Measurements from ENCODE around the gene ITFG1.

DNA sequence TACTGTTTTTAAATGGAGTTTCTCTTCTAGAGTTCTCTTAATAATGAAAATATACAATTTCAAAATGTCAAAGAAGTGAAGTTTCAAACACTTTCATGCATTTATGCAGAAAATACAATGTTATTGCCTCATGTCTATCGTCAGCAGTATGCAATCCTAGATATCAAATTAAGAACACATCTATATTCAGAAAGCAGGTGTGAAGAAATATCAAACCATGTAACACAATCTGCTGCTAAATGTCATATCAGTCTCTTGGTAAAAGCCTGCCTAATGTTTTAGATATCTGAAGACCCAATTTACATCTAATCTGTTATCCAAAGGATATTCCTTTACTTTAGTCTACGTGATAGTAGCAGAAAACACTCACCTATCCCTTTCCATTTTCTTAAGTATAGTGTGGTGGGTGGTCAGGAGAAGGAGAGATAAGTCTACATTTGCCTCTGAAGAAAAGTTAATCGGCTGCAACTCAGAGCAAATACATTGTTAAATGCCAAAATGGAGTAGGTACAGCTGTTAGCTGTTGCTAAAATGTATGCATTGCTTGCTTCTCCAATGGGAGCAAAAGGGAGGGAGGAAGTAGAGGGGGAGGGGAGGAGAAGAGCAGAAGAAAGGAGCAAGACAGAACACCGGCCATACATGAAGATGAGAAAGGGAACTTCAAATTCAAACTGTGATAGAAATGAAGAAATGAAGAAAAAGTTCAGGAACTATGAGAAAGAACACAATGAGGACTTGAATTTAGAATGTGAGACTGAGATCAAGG, 64.9 kb downstream of the ITFG1 start:
- TF ChIP-seq, protein P1, sequence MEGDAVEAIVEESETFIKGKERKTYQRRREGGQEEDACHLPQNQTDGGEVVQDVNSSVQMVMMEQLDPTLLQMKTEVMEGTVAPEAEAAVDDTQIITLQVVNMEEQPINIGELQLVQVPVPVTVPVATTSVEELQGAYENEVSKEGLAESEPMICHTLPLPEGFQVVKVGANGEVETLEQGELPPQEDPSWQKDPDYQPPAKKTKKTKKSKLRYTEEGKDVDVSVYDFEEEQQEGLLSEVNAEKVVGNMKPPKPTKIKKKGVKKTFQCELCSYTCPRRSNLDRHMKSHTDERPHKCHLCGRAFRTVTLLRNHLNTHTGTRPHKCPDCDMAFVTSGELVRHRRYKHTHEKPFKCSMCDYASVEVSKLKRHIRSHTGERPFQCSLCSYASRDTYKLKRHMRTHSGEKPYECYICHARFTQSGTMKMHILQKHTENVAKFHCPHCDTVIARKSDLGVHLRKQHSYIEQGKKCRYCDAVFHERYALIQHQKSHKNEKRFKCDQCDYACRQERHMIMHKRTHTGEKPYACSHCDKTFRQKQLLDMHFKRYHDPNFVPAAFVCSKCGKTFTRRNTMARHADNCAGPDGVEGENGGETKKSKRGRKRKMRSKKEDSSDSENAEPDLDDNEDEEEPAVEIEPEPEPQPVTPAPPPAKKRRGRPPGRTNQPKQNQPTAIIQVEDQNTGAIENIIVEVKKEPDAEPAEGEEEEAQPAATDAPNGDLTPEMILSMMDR (conservative IDR thresholded peaks at IDR 0.05 in 1 of 2, IDR thresholded peaks at IDR 0.05 in 1 of 2; ENCODE audit: extremely low read depth in 1 of 2, insufficient read depth in 1 of 2, low read depth in 1 of 2, low read length in 2 of 2), result no peak
- TF ChIP-seq EZH2 (IDR thresholded peaks at IDR 0.05; ENCODE audit: borderline replicate concordance, low read length), result no peak
